ENCODE data around the gene BPI.
"Not testable (repeated sequence)": the region's sequence is repeated elsewhere in the genome, so short reads cannot be mapped to it uniquely, and the experiment has no call there.

BPI gene

GRCh38 chr20:38303908-38304379 lies at the start of gene BPI:
Gene BPI, plus strand, starts transcription at chr20:38304156. Its CDS starts 68 bp downstream, at chr20:38304224.
- no peak for DNase-seq (ENCODE audit: extremely low read depth, insufficient read length)
- H3K36me3 ChIP-seq (ENCODE audit: control insufficient read depth, insufficient read depth, low read length) = no peaks in the 10 kb centered on the region
- H3K27me3 ChIP-seq (replicated peaks; ENCODE audit: control insufficient read depth, insufficient read depth, low read length) = no peaks in the 10 kb centered on the region; the same call in none of the 2 replicates
- TF ChIP-seq CTCF (IDR thresholded peaks at IDR 0.05; ENCODE audit: insufficient read depth, low read length, poor library complexity, severe bottlenecking) = no peak
- H3K4me3 ChIP-seq (replicated peaks; ENCODE audit: low read depth, low read length) = no peak within 1 kb of the TSS

GRCh38 chr20:38254621-38255020 lies 49.3 kb upstream of the BPI start:
- not testable (repeated sequence) for H3K36me3 ChIP-seq (ENCODE audit: control insufficient read depth, insufficient read depth, low read length); H3K4me3 ChIP-seq (replicated peaks; ENCODE audit: low read depth, low read length); DNase-seq (ENCODE audit: extremely low read depth, insufficient read length); H3K27me3 ChIP-seq (replicated peaks; ENCODE audit: control insufficient read depth, insufficient read depth, low read length)

DNA sequence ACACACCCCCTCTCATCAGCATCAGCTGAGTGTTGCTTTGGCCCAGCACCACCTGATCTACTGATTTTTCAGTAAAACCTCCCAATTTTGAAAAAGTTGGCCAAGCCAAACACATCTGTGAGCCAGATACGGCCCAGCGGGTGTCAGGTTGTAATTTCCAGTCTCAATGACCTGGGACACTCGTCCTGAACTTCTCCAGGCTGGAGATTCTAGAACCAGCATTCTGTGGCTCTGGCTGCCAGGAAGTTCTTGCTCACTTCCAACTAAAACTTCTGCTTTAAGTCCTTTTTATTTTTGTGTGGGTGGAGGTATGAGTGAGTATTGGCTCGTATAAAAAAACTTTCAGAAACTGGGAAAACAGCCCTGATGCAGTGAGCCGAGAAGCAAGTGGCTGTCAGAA lies 48.6 kb upstream of the BPI start:
- peaks cover 2% of the 10 kb centered on the region; the same call in 1 of the 2 replicates for H3K27me3 ChIP-seq (replicated peaks; ENCODE audit: control insufficient read depth, insufficient read depth, low read length)
- H3K36me3 ChIP-seq (ENCODE audit: control insufficient read depth, insufficient read depth, low read length) = no peaks in the 10 kb centered on the region
- no peak overlapping the region for H3K4me3 ChIP-seq (replicated peaks; ENCODE audit: low read depth, low read length)
- no peak for DNase-seq (ENCODE audit: extremely low read depth, insufficient read length)
- no peak for TF ChIP-seq CTCF (IDR thresholded peaks at IDR 0.05; ENCODE audit: insufficient read depth, low read length, poor library complexity, severe bottlenecking)

DNA sequence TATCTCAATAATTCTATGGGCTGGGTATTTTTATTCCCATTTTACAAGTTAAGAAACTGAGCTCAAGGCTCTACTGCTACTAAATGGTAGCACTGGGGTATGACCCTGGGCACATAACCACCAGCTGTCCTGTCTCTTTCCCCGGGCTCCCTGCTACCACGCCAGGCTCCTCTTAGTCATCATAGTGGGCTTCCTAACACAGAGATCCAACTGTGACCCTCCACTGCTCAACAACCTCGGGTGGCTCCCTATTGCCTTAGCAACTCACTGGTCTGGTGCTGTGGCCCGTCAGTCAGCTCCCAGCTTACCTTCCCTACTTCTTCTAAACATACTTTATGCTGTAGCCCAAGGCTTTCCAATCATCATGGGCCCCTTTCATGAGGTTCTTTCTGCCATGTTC lies 47.9 kb upstream of the BPI start:
- Histone ChIP-seq H3K27me3 (replicated peaks; ENCODE audit: control insufficient read depth, insufficient read depth, low read length) (peaks cover 2% of the 10 kb centered on the region; the same call in 1 of the 2 replicates), H3K36me3 (ENCODE audit: control insufficient read depth, insufficient read depth, low read length) (no peaks in the 10 kb centered on the region), H3K4me3 (replicated peaks; ENCODE audit: low read depth, low read length) (no peak overlapping the region)
- TF ChIP-seq CTCF (IDR thresholded peaks at IDR 0.05; ENCODE audit: insufficient read depth, low read length, poor library complexity, severe bottlenecking) = no peak
- no peak for DNase-seq (ENCODE audit: extremely low read depth, insufficient read length)

DNA sequence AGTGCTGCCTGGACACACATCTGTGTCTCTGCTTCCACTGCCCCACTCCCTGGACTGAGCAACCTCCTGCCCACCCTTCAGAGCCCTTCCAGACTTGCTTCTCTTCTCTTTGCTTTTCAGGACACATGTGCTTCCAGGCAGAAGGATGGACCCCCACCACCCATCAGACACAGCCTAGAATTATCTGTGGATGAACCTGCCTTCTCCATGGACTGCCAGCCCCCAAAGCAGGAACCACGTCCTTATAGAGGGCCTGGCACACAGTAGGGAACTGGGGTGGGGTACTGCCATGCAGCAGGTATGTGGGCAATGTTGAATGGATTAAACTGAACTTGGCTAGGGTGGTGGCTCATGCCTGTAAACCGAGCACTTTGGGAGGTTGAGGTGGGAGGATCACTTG lies 47.0 kb upstream of the BPI start:
- H3K4me3 ChIP-seq (replicated peaks; ENCODE audit: low read depth, low read length) = no peak overlapping the region
- H3K27me3 ChIP-seq (replicated peaks; ENCODE audit: control insufficient read depth, insufficient read depth, low read length) = peaks cover 3% of the 10 kb centered on the region; the same call in 1 of the 2 replicates
- no peak for TF ChIP-seq CTCF (IDR thresholded peaks at IDR 0.05; ENCODE audit: insufficient read depth, low read length, poor library complexity, severe bottlenecking)
- no peak for DNase-seq (ENCODE audit: extremely low read depth, insufficient read length)
- no peaks in the 10 kb centered on the region for H3K36me3 ChIP-seq (ENCODE audit: control insufficient read depth, insufficient read depth, low read length)

DNA sequence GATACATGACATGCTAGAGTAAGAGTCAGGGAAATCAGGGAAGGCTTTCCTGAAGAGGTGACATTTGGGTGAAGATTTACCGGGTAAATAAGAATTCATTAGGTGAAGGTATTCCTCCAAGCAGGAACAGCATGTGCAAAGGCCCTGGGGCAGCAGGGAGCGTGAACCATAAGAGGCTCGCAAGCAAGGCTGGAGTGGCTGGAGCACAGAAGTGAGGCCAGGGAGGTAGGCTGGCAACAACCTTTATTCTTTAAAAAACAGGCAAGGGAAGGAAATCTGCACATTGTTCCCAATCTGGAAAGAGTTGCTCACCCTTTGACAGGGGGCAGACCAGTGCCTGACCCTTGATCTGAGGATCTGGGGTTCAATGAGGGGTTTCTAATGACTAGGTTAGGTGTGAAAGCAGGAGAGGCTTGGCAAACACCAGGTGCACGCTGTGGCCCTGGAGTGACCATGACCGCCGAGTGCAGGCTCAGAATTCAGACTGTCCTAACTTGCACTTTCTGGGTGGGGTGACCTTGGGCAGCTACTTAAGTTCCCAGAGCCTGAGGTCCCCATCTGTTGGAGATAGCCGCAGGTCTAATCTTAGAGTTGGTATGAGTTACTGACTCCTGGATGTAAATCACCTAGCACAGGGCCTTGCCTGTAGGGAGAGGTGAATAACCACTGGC lies 45.3 kb upstream of the BPI start:
- Histone ChIP-seq H3K4me3 (replicated peaks; ENCODE audit: low read depth, low read length) (no peak overlapping the region), H3K36me3 (ENCODE audit: control insufficient read depth, insufficient read depth, low read length) (no peaks in the 10 kb centered on the region), H3K27me3 (replicated peaks; ENCODE audit: control insufficient read depth, insufficient read depth, low read length) (peaks cover 1% of the 10 kb centered on the region; the same call in 1 of the 2 replicates)
- TF ChIP-seq CTCF (IDR thresholded peaks at IDR 0.05; ENCODE audit: insufficient read depth, low read length, poor library complexity, severe bottlenecking) = no peak
- no peak for DNase-seq (ENCODE audit: extremely low read depth, insufficient read length)
